CD4-positive, alpha-beta T cell treated with Interleukin-2 at 100 ng/mL for 4 hours (primary cell): ENCODE data around the gene ZNF664.

Experiments
- DNase-seq: peaks from one replicate; pipeline ENCODE4 v3.0.0-alpha.2; 2020; ENCODE audit warnings: low spot score

Gene ZNF664

DNA sequence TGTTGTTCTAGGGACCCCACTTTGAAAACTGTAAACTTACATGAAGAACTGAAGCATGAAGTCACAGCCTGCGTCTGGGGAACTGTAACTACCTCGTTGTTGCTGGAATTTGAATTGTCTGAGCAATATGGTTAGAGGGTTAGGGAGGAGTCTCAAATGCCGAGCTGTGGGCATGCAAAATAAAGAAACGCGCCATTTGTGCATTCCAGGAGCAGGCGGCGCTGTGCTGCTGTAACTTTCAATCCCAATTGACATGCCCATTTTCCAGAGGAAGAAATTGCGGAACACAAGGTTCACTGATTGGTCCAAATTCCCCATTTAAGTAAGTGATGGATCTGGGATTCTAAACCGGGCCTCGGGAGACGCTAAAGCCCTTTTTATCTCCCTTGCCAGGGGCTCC lies 61.3 kb downstream of the ZNF664 start:
- no peak for DNase-seq

DNA sequence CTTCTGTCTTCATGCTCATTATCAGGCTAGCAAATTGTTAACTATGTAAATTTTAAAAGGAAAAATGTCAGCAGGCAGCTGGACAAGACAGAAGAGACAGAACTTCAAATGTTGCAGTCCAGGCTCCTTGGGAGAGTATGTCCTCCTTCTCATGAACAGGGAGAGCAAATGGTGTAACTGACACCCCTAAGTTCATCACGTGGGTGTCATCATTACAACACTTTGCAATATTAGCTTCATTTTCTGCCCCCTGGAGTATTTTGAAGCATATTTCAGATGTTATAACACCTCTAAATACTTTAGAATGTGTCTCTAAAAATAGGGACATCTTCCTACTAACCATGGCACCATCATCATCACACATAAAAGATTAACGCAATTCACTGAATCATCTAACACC lies 62.1 kb downstream of the ZNF664 start:
- DNase-seq: no peak

DNA sequence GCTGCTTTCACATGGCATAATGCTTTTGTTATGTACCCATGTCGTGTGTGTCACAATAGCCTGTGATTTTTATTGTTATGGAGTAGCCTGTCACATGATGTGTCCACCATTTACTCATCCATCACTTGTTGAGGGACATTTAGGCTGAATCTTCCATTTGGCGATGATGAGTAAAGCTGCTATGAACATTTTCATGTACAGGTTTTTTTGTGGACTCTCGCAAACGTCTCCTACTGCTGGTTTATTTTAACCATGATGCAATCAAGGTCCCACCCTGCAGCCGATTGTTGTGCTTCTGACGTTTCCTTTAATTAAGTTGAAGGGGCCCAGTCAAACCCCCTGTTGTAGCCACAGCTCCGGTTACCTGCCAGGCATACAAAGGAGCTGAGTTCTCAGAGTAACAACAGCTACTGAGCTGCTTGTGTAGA lies 63.2 kb downstream of the ZNF664 start:
- DNase-seq: no peak

DNA sequence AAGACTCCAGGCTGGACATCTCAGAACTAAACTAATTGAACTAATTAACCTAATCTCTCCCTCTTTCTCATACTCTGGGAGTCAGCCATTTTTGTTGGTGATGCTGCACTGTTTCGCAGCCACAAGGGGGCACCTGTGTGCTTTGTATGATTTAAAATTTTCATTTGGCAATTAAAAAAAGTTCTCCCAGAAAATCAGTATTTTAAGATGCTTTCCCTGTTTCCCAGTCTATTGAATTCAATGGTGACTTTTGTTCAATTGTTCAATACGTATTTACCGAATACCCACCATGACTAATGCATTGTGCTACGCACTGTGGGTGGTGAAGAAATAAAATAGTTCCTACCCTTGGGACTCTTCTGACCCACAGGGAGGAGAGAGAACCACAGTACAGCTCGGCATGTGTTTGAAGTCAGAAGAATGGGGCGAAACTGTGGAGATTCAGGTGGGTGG lies 63.7 kb downstream of the ZNF664 start:
- DNase-seq: peak; percentile 56

DNA sequence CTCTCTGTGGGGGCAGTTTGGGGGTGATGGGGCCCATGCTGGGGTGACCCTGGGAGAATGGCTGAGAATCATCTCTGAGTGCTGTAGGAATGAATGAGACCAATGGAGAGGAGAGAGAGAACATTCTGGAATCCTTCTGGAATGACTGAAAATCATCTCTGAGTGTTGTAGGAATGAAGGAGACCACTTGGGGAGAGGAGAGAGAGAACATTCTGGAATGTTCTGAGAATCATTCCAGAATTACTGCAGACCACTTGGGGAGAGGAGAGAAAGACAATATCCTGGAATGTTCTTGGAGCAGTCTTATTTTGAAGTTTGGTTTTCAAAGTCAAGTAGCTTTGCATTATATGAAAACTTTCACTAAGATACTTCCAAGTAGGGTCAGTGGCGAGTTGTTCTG lies 64.3 kb downstream of the ZNF664 start:
- DNase-seq: no peak

DNA sequence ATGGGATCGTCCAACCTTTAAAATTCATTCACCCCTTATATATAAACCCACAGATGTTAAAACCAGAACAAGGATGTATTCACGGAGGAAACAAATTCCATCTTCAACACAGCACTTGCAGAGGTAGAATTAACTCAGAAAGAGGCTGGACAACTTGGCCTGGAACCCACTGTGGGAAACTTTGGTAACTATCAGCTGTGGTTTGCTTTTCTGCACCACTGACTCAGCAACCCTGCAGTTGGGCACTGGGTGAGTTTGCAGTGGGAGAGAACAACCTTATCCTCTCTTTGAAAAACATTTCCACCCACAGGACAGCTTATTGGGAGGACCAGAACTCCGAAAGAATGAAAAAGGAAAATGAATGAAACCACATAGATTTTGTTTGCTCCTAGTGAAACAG lies 66.3 kb downstream of the ZNF664 start:
- no peak for DNase-seq

DNA sequence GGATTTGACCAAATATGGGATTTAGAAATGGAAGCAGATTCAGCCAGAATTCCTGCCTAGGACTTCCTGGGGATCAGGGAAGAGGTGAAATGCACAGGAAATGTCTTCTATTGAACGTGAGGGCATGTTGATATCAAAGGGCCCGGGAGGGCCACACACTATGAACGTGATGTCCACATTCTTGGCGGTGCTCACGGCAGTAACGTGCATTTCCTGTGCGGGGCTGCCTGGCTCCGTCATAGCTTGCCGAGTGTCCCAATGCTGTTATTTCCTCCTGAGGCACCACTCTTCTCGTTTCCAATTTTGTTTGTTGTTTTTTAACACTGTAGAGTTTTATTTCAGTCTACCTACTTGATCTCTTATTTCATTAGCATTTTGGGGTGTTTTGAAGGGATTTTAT lies 67.3 kb downstream of the ZNF664 start:
- no peak for DNase-seq

DNA sequence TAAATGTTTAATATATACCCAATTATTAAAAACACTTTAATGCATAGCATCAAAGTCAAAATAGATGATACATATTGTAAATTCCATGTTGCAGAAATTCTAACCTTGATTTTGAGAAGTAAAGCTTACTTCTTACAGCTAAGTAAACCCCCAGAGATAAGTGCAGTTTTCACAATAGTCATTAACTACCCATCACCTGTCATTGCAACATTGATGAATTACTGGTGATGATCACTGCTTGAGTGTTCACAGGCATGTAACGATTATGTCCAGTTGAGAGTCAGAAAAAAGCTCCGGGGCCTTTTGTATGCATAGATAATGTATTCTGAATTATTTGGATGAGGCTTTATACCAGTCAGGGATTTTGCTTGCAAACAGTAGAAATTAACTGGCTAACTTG lies 67.7 kb downstream of the ZNF664 start:
- DNase-seq: no peak

DNA sequence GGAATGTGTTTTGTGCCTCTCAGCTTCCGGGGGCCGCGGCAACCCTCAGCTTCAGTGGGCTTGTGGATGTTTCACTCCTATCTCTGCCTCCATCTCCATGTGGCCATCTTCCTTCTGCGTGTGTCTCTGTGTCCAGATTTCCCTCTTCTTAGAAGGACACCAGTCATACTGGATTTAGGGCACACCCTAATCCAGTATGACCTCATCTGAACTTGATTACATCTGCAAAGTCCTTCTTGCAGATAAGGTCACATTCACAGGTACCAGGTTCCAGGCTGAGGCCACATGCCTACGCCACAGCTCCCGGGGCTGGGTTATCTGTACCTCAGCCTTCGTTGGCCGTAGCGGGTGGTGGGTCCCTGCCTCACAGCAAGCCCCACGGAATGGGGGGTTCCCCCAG lies 68.9 kb downstream of the ZNF664 start:
- DNase-seq: no peak

DNA sequence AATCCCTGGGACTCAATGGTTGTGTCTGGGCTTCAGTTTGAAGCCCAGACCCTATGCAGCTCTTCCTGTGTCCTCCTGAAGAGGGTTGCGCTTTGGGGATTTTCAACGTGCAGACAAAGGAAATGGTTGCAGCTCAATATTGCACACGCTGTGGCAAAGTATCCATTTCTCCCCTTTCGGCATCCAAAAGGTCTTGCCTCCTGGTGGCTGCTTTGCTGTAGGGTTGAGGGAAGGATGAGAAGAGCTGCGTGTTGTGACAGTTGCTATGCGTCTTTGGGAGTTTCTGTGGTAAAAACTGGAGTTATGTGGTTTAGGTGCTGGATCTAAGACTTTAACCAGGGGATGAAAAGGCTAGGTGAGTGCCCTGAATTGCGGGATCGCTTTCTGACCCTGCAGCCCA lies 71.0 kb downstream of the ZNF664 start:
- no peak for DNase-seq

DNA sequence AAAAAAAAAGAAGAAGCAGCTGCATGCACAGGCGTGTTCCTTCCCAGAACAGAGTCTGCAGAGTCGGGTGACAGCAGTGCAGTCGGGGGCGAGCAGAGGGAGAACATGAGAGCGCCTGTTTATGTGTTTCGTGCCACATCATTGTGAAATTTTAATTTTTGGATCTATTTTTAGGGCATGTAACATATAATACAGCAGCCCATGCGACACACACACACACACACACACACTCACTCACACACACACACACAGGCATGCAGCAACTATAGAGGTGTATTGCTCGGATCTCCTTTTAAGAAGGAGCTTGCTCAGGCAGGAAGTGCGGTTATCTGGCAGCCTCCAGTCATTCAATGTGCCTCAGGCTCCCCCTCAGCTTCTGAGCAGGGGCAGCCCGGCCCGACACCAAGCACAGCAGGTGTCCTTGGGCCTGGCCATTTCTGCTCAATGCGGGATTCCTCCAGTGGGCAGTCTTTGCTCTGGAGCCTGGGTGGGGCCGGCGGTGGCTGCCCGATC lies 71.8 kb downstream of the ZNF664 start:
- no peak for DNase-seq

DNA sequence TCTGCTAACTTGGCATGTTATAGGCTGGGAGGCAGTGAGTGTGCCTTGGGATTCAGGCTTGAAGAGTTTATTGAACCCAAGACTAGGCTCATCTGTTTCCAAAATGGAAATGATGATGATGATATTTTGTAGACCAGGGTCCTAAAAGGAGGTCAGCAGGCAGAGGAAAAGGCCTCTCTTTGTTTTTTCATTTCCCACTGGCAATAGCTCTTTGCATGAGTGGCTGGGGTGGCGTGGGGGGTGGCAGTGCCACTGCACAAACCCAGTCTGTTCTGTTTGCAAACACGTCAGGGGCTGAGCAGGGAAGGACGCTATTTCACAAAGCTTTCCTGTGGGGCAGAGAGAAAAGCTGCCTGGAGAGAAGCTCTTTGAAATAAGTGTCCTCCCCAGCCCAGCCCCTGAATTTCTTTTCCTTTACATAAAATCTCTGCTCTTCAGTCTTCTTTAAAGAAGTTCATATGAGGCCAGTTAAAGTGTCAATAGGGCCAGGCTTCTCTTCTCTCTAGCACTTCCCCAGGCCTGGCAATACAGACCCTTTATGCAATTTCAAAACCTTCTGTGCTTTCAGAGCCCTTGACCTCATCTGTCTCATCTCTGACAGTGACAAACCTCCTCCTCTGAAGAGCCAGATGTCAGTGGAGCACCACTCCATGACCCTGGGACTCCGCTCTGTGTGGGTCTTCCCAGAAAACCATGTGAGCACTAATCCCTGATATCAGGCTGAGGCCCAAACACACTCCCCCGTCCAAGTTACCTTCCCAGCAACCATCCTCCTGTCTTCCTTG lies 72.8 kb downstream of the ZNF664 start:
- DNase-seq: no peak

DNA sequence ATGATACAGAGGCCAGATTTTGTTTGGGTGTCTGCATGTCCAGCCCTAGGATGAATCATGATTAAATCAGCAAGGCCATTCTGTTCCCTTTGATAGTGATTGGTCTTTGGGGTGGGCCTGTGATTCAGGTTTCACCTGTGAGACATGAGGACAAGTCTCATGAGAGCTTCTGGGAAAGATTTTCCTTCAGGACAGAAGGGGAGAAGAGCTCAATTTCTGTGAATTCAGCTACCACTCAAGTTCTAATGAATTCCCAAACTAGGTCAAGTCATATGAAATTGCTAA lies 73.4 kb downstream of the ZNF664 start:
- DNase-seq: no peak

DNA sequence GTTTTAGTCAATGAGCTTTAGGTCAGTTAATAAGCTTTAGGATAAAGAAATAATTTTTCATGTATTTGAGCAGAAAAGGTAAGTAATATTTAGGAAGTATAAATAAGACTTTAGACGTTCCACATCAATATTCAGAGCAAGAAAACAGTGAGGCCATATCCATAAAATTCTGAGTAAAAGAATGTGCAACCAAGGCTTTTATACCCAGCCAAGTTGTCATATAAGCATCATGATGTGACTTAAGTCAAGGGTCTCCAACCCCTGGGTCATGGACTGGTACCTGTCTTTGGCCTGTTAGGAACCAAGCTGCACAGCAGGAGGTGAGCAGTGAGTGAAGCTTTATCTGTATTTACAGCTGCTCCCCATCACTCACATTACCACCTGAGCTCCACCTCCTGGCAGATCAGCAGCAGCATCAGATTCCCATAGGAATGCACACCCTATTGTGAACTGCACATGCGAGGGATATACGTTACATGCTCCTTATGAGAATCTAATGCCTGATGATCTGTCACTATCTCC lies 74.1 kb downstream of the ZNF664 start:
- DNase-seq: no peak

DNA sequence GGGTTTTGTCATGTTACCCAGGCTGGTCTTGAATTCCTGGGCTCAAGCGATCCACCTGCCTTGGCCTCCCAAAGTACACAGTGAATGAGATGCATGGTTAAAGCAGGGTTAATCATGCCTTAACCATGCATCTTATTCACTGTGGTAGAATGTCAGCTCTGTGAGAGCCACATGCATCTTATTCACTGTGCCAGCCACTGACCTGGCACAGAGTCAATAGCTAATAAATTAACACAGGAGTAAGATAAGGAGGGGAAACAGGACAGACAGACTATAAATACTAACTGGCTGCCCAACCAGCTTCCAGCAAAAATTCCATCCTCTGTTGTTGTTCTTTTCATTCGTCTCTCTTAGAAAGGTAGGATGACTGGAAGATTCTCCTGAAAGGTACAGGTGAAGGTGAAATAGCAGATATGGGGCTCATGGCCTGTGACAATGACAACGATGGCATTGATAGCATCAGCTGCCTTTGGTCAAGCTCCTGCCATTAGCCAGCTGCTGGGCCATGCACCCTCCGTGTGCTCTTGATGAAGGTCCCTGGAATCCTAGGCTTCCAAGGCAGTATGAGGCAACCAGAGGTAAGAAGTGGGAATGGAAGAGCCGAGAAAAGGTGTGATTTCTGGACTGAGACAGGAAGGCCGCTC lies 76.6 kb downstream of the ZNF664 start:
- DNase-seq: no peak

DNA sequence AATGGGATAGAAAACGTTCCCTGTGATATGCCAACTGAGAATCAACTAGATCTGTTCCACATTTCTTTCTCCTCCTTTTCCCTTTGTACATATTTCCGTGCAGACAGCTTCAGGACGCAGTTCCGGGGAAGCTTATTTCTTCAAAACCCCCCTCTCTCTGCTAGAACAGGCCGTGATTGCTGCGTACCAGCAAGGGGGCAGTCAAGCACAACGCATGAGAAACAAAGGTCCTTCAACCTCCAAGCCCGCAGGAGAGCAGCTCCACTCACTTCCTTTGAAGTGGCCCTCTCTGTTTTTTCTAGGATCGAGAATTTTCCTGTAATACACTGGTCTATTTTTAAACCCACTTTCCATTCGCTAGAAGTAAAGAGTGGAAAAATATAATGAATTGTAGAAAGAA lies 80.8 kb downstream of the ZNF664 start:
- DNase-seq: no peak

DNA sequence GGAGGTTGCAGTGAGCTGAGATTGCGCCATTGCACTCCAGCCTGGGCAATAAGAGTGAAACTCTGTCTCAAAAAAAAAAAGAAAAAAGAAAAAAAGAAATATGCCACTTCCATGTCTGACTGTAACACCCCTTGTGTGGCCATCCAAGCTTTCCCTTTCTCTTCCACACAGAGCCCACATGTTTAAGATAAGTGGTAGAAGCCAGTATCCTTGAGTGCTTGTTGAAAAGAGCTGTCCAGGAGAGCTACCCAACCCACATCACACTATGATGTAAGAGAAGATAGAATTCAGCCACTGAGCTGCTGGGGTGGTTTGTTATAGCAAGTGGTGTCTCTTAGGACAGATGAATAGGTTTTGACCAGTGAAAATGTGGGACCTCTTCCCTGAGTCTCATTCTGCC lies 82.1 kb downstream of the ZNF664 start:
- no peak for DNase-seq

DNA sequence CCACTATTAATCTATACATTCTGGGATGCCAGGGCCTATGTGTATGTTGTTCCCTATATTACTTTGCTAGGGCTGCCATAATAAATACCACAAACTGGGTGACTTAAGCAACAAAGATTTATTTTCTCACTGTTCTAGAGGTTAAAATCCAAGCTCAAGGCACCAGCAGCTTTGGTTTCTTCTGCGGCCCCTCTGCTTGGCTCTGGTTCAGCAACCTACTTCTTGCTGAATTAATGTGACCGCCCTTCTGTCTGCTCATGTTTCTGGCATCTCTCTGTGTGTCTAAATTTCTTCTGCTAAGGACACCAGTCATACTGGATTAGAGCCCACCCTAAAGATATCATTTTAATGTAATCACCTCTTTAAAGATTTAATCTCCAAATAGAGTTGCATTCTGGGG lies 84.7 kb downstream of the ZNF664 start:
- DNase-seq: no peak

DNA sequence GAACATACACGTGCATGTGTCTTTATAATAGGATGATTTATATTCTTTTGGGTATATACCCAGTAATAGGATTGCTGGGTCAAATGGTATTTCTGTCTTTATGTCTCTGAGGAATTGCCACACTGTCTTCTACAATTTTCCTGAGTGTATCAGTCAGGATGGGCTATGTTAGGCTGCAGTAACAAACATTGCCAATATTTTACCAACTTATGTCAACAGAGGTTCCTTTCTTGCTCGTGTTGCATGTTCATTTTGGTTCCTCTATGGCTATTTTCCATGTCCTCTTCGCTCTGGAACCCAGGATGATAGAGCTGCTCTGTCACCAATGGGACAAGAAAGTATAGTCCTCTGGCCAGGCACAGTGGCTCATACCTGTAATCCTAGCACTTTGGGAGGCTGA lies 86.7 kb downstream of the ZNF664 start:
- no peak for DNase-seq
